GM18520 (cell line): ENCODE measurements around the gene PKD2L1.
"Not testable (repeated sequence)": the region's sequence is repeated elsewhere in the genome, so short reads cannot be mapped to it uniquely, and the experiment has no call there.

ENCODE experiments used
- ATAC-seq: cut with Tn5 transposase; IDR thresholded peaks from one replicate; pipeline ENCODE4 v1.9.1; 2021; ENCODE audit not compliant: unreplicated experiment

The PKD2L1 gene

GRCh38 chr10:100287756-100288155 is 42.3 kb downstream of the PKD2L1 start:
- ATAC-seq: no peak

GRCh38 chr10:100286051-100287033 is 43.7 kb downstream of the PKD2L1 start, which contains the start of gene BLOC1S2:
Gene BLOC1S2, minus strand, starts transcription at chr10:100286680. Its CDS starts 21 bp downstream, at chr10:100286659.
- peak; percentile 94 for ATAC-seq

GRCh38 chr10:100285326-100285725 is 44.7 kb downstream of the PKD2L1 start:
- not testable (repeated sequence) for ATAC-seq

- no peak for ATAC-seq
These were observed 47.1 kb downstream of the PKD2L1 start for GRCh38 chr10:100282907-100283306.

- not testable (repeated sequence) for ATAC-seq
These were observed 53.1 kb downstream of the PKD2L1 start for GRCh38 chr10:100276971-100277370.

GRCh38 chr10:100267239-100268104 is 62.6 kb downstream of the PKD2L1 start, which contains the start of gene CWF19L1:
Gene CWF19L1, minus strand, starts transcription at chr10:100267638. Its CDS starts 45 bp downstream, at chr10:100267593.
- peak; percentile 63 for ATAC-seq

GRCh38 chr10:100265821-100266485 is 64.1 kb downstream of the PKD2L1 start:
- no peak for ATAC-seq

DNA sequence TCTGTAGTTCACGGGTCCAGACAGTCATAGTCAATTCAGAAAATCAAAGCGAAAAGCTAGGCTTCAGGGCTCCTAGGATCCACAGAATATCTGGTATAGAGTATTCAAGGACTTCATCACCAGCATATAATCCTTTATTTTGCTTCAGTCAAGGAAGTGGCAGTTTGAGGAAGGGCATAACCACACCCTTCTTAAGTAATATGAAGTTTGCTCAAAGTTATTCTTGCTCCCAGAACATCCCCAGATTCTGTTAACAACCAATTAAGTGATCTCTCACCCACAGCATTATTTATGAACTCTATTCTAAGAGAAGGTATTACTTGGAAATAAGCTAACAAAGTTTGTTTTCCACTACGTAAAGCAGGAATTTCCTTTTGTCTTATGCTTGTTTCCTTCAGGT is 75.8 kb downstream of the PKD2L1 start:
- ATAC-seq: no peak

- ATAC-seq: no peak
These were observed 77.0 kb downstream of the PKD2L1 start for GRCh38 chr10:100253041-100253440.

- no peak for ATAC-seq
These were observed 81.2 kb downstream of the PKD2L1 start for GRCh38 chr10:100248820-100249219.

GRCh38 chr10:100245484-100246220 is 84.4 kb downstream of the PKD2L1 start:
- no peak for ATAC-seq

DNA sequence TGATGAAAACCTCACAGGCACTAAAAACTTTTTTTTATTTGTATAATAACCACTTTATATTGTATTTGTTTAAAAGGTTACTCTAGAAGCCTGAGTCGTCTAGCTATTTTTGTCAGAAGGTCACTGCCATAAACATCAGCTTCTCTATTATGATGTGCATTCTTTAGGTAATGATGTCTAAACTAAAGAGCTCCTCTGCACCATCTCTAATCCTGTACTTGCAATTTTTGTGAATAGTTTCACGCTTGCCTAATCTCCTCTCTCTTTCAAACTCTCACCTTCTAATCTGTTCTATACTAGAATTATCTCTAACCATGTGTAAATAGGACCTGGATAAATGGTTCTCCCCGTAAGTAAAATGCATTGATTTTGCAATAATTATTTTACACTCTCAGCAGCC is 90.2 kb downstream of the PKD2L1 start:
- ATAC-seq: no peak

DNA sequence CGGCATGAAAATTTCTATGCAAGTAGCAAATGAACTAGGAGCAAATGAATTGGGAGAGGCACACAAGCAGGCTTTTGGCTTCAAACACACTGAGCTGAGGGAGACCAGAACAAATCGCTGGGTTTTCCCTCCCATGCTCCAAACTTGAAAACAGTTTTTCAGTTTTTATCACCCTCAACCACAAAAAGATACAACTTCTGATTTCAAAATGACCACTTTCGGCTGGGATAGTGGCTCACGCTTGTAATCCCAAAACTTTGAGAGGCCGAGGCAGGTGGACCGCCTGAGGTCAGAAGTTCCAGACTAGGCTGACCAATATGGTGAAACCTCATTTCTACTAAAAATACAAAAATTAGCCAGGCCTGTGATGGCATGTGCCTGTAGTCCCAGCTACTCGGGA is 91.6 kb downstream of the PKD2L1 start:
- ATAC-seq: no peak
